GM10248 (cell line): ENCODE data around the gene SMAD3.

Source experiments
- CTCF ChIA-PET: fragments of 300-600 bp; sonication (Branson Sonifier 250); formaldehyde crosslinking; extraction: SDS; loops from one replicate; lab custom pipeline; 2021; ENCODE audit warnings: antibody characterized with exemption; lab: Yijun Ruan, JAX
- POLR2A ChIA-PET: fragments of 350-650 bp; sonication (Branson Sonifier 250); formaldehyde crosslinking; extraction: SDS; loops from one replicate; lab custom pipeline; 2020; ENCODE audit warnings: antibody characterized with exemption; lab: Yijun Ruan, JAX
- DNase-seq: peaks from one replicate; pipeline ENCODE4 v3.0.0; 2012; ENCODE audit errors: extremely low spot score
- CTCF ChIP-seq: IDR thresholded peaks from 2 replicates; pipeline ENCODE4 v1.5.1; 2012; ENCODE audit warnings: mild to moderate bottlenecking, low read depth; ENCODE audit errors: extremely low read depth, missing control alignments, control extremely low read depth

Gene SMAD3

DNA sequence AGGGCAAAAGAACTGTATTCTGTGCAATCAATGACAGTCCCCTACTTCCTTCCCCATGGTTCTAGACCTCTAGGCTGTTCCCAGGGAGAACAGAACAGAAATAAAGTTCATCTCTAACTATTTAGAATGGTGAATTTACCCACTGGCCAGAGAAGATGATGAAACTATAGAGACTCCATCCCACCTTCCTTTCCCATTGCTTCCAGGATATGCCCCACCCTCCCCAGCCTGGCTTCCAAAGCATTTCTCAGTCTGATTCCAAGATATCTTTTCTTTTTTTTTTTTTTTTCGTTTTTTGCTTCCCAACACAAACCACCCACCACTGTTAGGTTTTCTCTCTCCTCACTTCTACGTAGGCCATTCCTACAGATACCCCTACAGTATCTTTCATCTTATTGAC lies 25.1 kb upstream of the SMAD3 start:
- DNase-seq = no peak
- ChIA-PET CTCF (no interaction called here), POLR2A (no interaction called here)
- no peak for TF ChIP-seq CTCF

DNA sequence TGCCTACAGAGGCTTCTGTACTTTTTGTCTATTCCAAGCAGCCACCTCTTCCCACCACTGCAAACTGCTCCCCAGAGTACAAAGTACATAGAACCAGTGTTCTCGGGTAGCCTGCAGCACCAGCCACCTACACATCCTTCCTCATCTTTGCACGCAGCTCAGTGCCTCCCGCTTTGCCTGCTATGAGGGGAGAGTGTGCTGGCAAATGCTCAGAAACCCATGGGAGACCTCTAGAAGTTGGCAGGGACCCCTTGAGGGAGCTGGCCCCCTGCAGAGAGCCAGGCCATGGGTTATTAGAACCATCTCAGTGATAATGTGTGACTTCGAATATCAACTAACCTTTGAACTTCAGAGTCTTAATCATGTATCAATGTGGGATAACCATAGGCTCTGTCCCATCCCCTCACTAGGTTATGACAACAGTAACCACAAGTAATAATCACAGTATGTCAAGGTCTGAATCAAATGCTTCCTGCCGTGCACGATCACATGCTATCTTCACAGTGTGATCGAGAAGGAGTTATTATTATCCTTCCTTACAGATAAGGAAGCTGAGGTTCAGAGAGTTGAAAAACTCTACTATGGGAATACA lies 22.8 kb upstream of the SMAD3 start:
- DNase-seq = no peak
- POLR2A ChIA-PET = no interaction called here
- TF ChIP-seq CTCF = no peak
- CTCF ChIA-PET = interaction anchor here (1.2 to 1.5 kb wide), 5 partner anchors 10 to 21 kb away, joined by 3 to 6 read pairs (median 3); no protein-coding TSS in a partner anchor

DNA sequence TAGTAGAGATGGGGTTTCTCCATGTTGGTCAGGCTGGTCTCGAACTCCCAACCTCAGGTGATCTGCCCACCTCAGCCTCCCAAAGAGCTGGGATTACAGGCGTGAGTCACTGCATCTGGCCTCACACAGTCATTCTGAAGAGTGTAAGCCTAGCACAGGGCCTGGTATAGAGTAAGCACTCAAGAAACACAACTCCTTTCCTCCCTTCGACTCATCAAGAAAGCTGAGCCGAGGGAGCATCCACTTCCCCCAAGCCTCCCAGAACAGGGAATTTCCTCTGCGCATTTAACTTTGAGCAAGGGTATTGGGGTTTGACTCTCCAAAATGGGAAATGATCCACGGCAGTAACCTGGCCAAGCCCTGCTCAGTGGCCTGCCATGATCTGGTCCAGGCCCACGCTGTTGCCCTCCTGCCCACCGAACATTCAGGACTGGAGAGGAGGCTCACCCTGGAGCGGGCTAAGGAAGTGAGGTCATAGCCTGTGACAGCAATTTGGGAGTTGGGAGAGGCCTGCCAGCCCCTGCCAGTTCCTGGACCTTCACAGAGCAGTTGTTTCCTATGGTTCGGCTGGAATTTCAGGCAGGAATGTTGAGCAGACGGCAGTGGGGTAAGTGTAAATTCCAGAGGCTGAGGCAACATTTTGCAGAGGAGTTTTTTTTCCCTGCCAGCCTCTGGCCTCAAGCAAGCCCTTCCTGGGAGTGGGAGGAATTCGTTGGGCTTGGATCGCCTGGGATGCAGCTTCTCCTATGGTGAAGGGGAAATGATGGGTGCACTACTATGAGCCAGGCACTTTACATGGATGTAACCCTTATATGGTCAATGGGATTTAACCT lies 21.2 kb upstream of the SMAD3 start:
- no peak for DNase-seq
- ChIA-PET POLR2A (no interaction called here), CTCF (no interaction called here)
- TF ChIP-seq CTCF = no peak

- ChIA-PET POLR2A (no interaction called here), CTCF (interaction anchor here (3.8 kb wide), 1 partner anchor 9 kb away, joined by 12 read pairs; no protein-coding TSS in a partner anchor)
- TF ChIP-seq CTCF = no peak
- no peak for DNase-seq
These were observed 18.2 kb upstream of the SMAD3 start for GRCh38 chr15:67047149-67047661.

- ChIA-PET CTCF (interaction anchor here (1.0 to 3.8 kb wide), 5 partner anchors 11 to 102 kb away, joined by 3 to 12 read pairs (median 4); no protein-coding TSS in a partner anchor), POLR2A (no interaction called here)
- DNase-seq = no peak
- no peak for TF ChIP-seq CTCF
These were observed 16.8 kb upstream of the SMAD3 start for GRCh38 chr15:67048281-67049279.

DNA sequence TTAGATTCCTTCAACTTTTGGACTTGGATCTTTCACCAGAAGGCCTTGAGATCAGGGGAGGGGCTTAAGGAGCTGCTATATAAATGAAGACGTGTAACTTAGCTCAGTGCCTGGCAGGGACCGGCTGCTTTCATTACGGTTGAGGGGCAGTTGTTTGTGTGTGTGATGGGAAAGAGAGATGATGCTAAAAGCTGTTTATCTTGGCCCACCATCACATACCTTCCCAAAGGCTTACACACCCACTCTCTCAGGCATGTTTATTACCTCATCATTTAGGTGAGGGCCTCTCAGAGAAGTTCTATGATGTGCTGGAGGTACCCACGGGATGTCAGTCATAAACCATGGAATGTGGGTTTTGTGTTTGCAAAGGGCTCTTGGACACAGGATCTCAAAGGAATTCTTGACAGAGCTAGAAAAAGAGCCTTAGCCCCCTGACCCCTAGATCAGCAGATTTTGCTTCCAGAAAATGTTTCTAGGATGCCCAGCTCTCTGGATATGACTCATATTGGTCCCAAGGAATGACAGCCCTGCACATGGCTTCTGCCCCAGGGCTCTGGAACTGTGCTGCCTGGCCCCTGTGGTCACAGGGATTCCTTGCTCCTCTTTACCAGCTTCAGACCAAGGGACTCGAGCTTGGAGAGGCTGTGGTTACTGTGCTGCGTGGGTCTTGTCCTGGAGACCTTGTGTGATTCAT lies 15.9 kb upstream of the SMAD3 start:
- no peak for TF ChIP-seq CTCF
- CTCF ChIA-PET = interaction anchor here (1.0 to 3.8 kb wide), 5 partner anchors 12 to 103 kb away, joined by 3 to 12 read pairs (median 4); no protein-coding TSS in a partner anchor
- no peak for DNase-seq
- POLR2A ChIA-PET = no interaction called here
